Choroid plexus epithelial cell (primary cell): Measurements from ENCODE around the gene RREB1.

ENCODE experiments used
- DNase-seq: peaks from one replicate; pipeline ENCODE4 v3.0.0-alpha.2; 2010; ENCODE audit warnings: low read depth
- H3K4me3 ChIP-seq: 2 replicates; pipeline ENCODE4 v1.5.1; 2011; ENCODE audit warnings: low read depth, mild to moderate bottlenecking, control low read depth, low read length, moderate library complexity
- CTCF ChIP-seq: conservative IDR thresholded peaks from 2 replicates; pipeline ENCODE4 v1.5.1; 2011; ENCODE audit warnings: low read depth, mild to moderate bottlenecking, control low read depth, inconsistent platforms, low read length, moderate library complexity

The RREB1 gene

GRCh38 chr6:7073082-7073820 lies 34.5 kb upstream of the RREB1 start:
- H3K4me3 ChIP-seq: no peak overlapping the region
- DNase-seq: no peak
- no peak for TF ChIP-seq CTCF

- no peak for DNase-seq
- no peak overlapping the region for H3K4me3 ChIP-seq
- no peak for TF ChIP-seq CTCF
These were observed 33.8 kb upstream of the RREB1 start for GRCh38 chr6:7073821-7074525.

- no peak overlapping the region for H3K4me3 ChIP-seq
- TF ChIP-seq CTCF: no peak
- no peak for DNase-seq
These were observed 32.9 kb upstream of the RREB1 start for GRCh38 chr6:7074870-7075269.

GRCh38 chr6:7075341-7076000 lies 32.3 kb upstream of the RREB1 start:
- DNase-seq: no peak
- no peak for TF ChIP-seq CTCF
- no peak overlapping the region for H3K4me3 ChIP-seq

- DNase-seq: no peak
- no peak overlapping the region for H3K4me3 ChIP-seq
- no peak for TF ChIP-seq CTCF
These were observed 29.9 kb upstream of the RREB1 start for GRCh38 chr6:7077856-7078255.

- no peak for TF ChIP-seq CTCF
- DNase-seq: no peak
These were observed 28.9 kb upstream of the RREB1 start for GRCh38 chr6:7078856-7079255.

More at GRCh38 chr6:7078856-7079255, 28.9 kb upstream of the RREB1 start:
- no peak overlapping the region for H3K4me3 ChIP-seq
